H1 (cell line): ENCODE results near the gene CACNA2D3.

Experiments
- ATF3 ChIP-seq: IDR thresholded peaks from 2 replicates; pipeline ENCODE4 v1.6.1; 2011; ENCODE audit warnings: low read depth, mild to moderate bottlenecking, low read length; ENCODE audit not compliant: insufficient read depth
- BRCA1 ChIP-seq: IDR thresholded peaks from 2 replicates; pipeline ENCODE4 v1.6.1; 2012; ENCODE audit warnings: low read depth, low read length, improper control_type of control experiment
- CHD1 ChIP-seq: IDR thresholded peaks from 2 replicates; pipeline ENCODE4 v1.6.1; 2012; ENCODE audit warnings: low read depth, low read length, improper control_type of control experiment
- CHD2 ChIP-seq: IDR thresholded peaks from 2 replicates; pipeline ENCODE4 v1.6.1; 2012; ENCODE audit warnings: low read length, improper control_type of control experiment
- EZH2 ChIP-seq: fragments of 200-600 bp; sonication (generic); IDR thresholded peaks from 2 replicates; pipeline ENCODE4 v1.7.1; 2012; ENCODE audit warnings: low read depth, mild to moderate bottlenecking, moderate library complexity, low read length, inconsistent platforms; ENCODE audit not compliant: severe bottlenecking
- KDM1A ChIP-seq: fragments of 200-600, 300-600 bp; sonication (generic); IDR thresholded peaks from 2 replicates; pipeline ENCODE4 v1.7.1; 2016; ENCODE audit warnings: mild to moderate bottlenecking, low read length, borderline replicate concordance
- PHF8 ChIP-seq: fragments of 200-600 bp; sonication (generic); conservative IDR thresholded peaks from 2 replicates; pipeline ENCODE4 v1.7.1; 2012; ENCODE audit warnings: low read depth, mild to moderate bottlenecking, inconsistent platforms, low read length, moderate library complexity
- POLR2A ChIP-seq, 2 experiments: IDR thresholded peaks; 1 replicate in 1 of 2; 2 replicates in 1 of 2; pipeline ENCODE4 v1.6.1; 2011; ENCODE audit warnings: low read depth in 2 of 2, low read length in 2 of 2, mild to moderate bottlenecking in 2 of 2; ENCODE audit errors: control extremely low read depth in 1 of 2
- POLR2AphosphoS5 ChIP-seq: IDR thresholded peaks from 2 replicates; pipeline ENCODE4 v1.6.1; 2011; ENCODE audit warnings: low read depth, low read length
- SIN3A ChIP-seq, 2 experiments: IDR thresholded peaks in 1 of 2; conservative IDR thresholded peaks in 1 of 2; 2 replicates each; pipeline ENCODE4 v1.6.1; 2011 to 2012; ENCODE audit warnings: low read length in 2 of 2, improper control_type of control experiment in 1 of 2, low read depth in 1 of 2, mild to moderate bottlenecking in 1 of 2
- SIRT6 ChIP-seq: IDR thresholded peaks from one replicate; pipeline ENCODE4 v1.7.1; 2012; ENCODE audit warnings: low read length, inconsistent platforms
- TF ChIP-seq, protein P1 (sequence below), 3 experiments: IDR thresholded peaks; 1 replicate in 2 of 3; 2 replicates in 1 of 3; pipeline versions ENCODE4 v1.5.1 to v1.6.1; 2011; ENCODE audit warnings: low read length in 3 of 3, mild to moderate bottlenecking in 3 of 3, inconsistent platforms in 2 of 3, low read depth in 1 of 3, moderate library complexity in 1 of 3; ENCODE audit not compliant: insufficient read depth in 1 of 3; ENCODE audit errors: control extremely low read depth in 1 of 3

- TF ChIP-seq ATF3 (no peak), CHD2 (no peak), CHD1 (no peak), POLR2AphosphoS5 (no peak), SIN3A (conservative IDR thresholded peaks at IDR 0.05 in 1 of 2, IDR thresholded peaks at IDR 0.05 in 1 of 2; ENCODE audit: low read depth in 1 of 2, low read length in 2 of 2) (no peak), SIRT6 (no peak), POLR2A (IDR thresholded peaks at IDR 0.05; ENCODE audit: control extremely low read depth in 1 of 2, low read depth in 2 of 2, low read length in 2 of 2) (no peak), KDM1A (no peak), PHF8 (no peak), EZH2 (no peak), BRCA1 (no peak)
- TF ChIP-seq, protein P1, sequence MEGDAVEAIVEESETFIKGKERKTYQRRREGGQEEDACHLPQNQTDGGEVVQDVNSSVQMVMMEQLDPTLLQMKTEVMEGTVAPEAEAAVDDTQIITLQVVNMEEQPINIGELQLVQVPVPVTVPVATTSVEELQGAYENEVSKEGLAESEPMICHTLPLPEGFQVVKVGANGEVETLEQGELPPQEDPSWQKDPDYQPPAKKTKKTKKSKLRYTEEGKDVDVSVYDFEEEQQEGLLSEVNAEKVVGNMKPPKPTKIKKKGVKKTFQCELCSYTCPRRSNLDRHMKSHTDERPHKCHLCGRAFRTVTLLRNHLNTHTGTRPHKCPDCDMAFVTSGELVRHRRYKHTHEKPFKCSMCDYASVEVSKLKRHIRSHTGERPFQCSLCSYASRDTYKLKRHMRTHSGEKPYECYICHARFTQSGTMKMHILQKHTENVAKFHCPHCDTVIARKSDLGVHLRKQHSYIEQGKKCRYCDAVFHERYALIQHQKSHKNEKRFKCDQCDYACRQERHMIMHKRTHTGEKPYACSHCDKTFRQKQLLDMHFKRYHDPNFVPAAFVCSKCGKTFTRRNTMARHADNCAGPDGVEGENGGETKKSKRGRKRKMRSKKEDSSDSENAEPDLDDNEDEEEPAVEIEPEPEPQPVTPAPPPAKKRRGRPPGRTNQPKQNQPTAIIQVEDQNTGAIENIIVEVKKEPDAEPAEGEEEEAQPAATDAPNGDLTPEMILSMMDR (IDR thresholded peaks at IDR 0.05; ENCODE audit: control extremely low read depth in 1 of 3, insufficient read depth in 1 of 3, low read depth in 1 of 3, low read length in 3 of 3): no peak
These were observed 460.1 kb downstream of the CACNA2D3 start for GRCh38 chr3:54582424-54582823.
